LNCaP clone FGC (cell line): ENCODE results near the gene MYL7.

ENCODE experiments used
- DNase-seq: peaks from one replicate; pipeline ENCODE4 v3.0.0-alpha.2; 2011; ENCODE audit warnings: low read depth
- H3K4me3 ChIP-seq: 2 replicates; pipeline ENCODE4 v1.5.1; 2011; ENCODE audit warnings: mild to moderate bottlenecking, low read depth, low read length, control low read depth
- TF ChIP-seq, protein P1 (sequence below): IDR thresholded peaks from 2 replicates; pipeline ENCODE4 v1.5.1; 2012; ENCODE audit warnings: mild to moderate bottlenecking; ENCODE audit not compliant: control insufficient read depth, insufficient read depth; ENCODE audit errors: extremely low read depth

Gene MYL7

DNA sequence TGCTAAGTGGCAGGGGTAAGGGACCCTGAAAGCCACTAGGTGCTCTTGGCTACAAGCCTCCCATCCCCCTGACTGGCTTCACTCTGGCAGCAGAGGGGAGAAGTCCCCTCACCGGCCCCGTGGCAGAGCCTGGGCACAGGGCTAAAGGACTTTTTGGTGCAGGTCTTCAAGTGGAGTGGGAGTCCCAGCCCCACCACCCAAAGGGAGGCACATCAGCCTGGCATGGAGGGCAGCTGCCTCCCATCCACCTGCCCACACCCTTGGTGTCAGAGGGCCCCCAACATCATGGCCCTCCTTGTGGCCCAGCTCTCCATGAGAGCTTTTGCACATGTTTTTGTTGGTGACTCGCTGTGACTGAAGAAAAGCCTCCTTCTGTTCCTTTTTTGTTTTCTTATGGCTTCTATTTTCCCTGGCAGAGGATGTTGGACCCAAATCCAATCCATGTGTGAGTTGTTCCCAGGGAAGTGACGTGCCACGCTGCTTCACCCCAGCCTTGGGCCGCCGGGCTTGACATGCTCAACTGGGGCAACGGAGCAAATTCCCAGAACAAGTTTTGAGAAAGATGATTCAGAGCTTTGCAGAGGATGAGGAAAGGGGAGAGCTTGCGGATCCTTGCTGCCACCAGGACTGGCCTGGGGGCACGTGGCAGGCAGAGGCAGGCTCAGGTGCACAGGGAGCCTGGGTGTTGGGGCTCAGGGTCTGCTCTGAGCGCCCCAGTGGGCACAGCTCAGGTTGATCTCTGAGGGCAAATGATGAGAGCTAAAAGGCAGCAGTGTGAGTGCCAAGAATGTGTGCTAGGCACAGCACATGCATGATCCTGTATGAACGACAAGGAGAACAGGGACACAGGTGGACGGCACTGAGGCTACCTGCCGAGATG, 38.9 kb downstream of the MYL7 start:
- DNase-seq: no peak
- no peak overlapping the region for H3K4me3 ChIP-seq
- TF ChIP-seq, protein P1, sequence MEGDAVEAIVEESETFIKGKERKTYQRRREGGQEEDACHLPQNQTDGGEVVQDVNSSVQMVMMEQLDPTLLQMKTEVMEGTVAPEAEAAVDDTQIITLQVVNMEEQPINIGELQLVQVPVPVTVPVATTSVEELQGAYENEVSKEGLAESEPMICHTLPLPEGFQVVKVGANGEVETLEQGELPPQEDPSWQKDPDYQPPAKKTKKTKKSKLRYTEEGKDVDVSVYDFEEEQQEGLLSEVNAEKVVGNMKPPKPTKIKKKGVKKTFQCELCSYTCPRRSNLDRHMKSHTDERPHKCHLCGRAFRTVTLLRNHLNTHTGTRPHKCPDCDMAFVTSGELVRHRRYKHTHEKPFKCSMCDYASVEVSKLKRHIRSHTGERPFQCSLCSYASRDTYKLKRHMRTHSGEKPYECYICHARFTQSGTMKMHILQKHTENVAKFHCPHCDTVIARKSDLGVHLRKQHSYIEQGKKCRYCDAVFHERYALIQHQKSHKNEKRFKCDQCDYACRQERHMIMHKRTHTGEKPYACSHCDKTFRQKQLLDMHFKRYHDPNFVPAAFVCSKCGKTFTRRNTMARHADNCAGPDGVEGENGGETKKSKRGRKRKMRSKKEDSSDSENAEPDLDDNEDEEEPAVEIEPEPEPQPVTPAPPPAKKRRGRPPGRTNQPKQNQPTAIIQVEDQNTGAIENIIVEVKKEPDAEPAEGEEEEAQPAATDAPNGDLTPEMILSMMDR: no peak

DNA sequence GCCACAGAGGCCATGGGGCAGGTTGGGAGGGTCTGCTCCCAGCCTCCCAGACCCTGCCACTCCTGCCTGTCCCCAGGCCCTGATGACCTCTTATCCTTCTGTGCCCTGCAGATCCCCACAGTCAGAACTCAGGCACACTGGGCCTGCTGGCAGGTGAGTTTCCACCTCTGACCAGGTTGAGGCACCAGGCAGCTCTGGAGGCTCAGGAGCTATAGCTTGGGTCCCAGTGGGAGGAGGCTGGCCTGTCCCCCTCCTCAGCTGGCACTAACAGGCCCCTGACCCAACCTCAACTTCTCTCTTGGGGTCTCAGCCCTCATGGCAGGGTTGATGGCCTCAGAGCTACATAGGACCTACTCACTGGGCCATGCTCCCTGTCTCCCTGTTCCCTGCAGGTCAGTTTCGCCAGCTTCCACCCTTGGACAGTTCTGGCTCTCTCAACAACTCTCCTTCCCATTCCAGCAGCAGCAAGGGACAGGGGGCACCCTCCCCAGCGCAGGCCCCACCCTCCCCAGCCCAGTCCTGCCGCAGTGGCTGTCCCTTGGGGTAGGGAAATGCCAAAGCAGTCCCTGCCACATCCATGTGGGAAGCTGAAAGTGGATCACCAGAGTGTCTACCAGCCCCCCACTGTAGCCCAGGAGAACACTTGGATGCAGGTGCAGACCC, 39.7 kb downstream of the MYL7 start:
- no peak overlapping the region for H3K4me3 ChIP-seq
- TF ChIP-seq, protein P1: no peak
- DNase-seq: no peak

- no peak overlapping the region for H3K4me3 ChIP-seq
- no peak for DNase-seq
- TF ChIP-seq, protein P1: no peak
Measured at GRCh38 chr7:44100458-44101302, 40.5 kb downstream of the MYL7 start.

- TF ChIP-seq, protein P1: no peak
- H3K4me3 ChIP-seq: no peak overlapping the region
- no peak for DNase-seq
Measured at GRCh38 chr7:44099669-44100068, 41.5 kb downstream of the MYL7 start.

- TF ChIP-seq, protein P1: no peak
- H3K4me3 ChIP-seq: no peak overlapping the region
- no peak for DNase-seq
Measured at GRCh38 chr7:44098092-44099068, 42.8 kb downstream of the MYL7 start.
